H1 (cell line): ENCODE measurements around the gene ONECUT2. TPM values are rescaled to one million over a fixed set of nuclear protein-coding genes. Genes with fewer than 3 reads are reported as not detected.

Experiments
- CTCF ChIA-PET: fragments of 300-600 bp; sonication (Branson Sonifier 250); formaldehyde crosslinking; loops from one replicate; lab custom pipeline; 2021; ENCODE audit not compliant: partially characterized antibody; lab: Charles Lee
- POLR2A ChIA-PET: fragments of 300-600 bp; sonication (Branson Sonifier 250); formaldehyde crosslinking; loops from one replicate; lab custom pipeline; 2021; ENCODE audit warnings: inconsistent platforms; ENCODE audit not compliant: partially characterized antibody; lab: Charles Lee
- DNase-seq, 2 experiments: peaks; one replicate each; pipeline versions ENCODE4 v3.0.0 to v3.0.0-alpha.2; 2010 to 2022; ENCODE audit warnings: low spot score in 2 of 2, low read depth in 1 of 2, mixed read lengths in 1 of 2
- FAIRE-seq: peaks from 2 replicates; lab custom pipeline; 2011; peaks lifted over from hg19 to GRCh38; lab: Jason Lieb, UNC
- H2AFZ ChIP-seq: 2 replicates; pipeline ENCODE4 v1.8.1; 2012; ENCODE audit warnings: low read length, inconsistent platforms
- H2AK5ac ChIP-seq: 2 replicates; pipeline ENCODE4 v1.6.1; 2013; ENCODE audit warnings: low read depth, low read length
- H2BK120ac ChIP-seq: replicated peaks from 2 replicates; pipeline ENCODE3; 2013; ENCODE audit warnings: low read depth, low read length, inconsistent platforms
- H2BK12ac ChIP-seq: 2 replicates; pipeline ENCODE4 v1.6.1; 2013; ENCODE audit warnings: low read depth, low read length
- H2BK15ac ChIP-seq: 2 replicates; pipeline ENCODE4 v1.6.1; 2013; ENCODE audit warnings: low read length
- H2BK20ac ChIP-seq: 2 replicates; pipeline ENCODE4 v1.6.1; 2013; ENCODE audit warnings: low read length
- H2BK5ac ChIP-seq: 2 replicates; pipeline ENCODE4 v1.6.1; 2013; ENCODE audit warnings: low read depth, low read length
- H3K14ac ChIP-seq: 2 replicates; pipeline ENCODE4 v1.6.1; 2013; ENCODE audit warnings: inconsistent platforms; ENCODE audit not compliant: insufficient read length
- H3K18ac ChIP-seq: 2 replicates; pipeline ENCODE4 v1.6.1; 2013; ENCODE audit warnings: low read length; ENCODE audit errors: extremely low read depth
- H3K23ac ChIP-seq: 2 replicates; pipeline ENCODE4 v1.6.1; 2013; ENCODE audit warnings: inconsistent platforms; ENCODE audit not compliant: insufficient read length
- H3K23me2 ChIP-seq: 2 replicates; pipeline ENCODE4 v1.6.1; 2013; ENCODE audit warnings: low read depth, low read length
- H3K27ac ChIP-seq: 2 replicates; pipeline ENCODE4 v1.6.1; 2011; ENCODE audit warnings: low read depth, low read length, inconsistent platforms
- H3K27me3 ChIP-seq, 4 experiments: replicated peaks in 1 of 4; 1 replicate in 1 of 4; 2 replicates in 3 of 4; pipeline versions ENCODE4 v1.6.1 to v1.8.1; 2011 to 2013; ENCODE audit warnings: low read length in 3 of 4, mild to moderate bottlenecking in 3 of 4, inconsistent platforms in 2 of 4, mixed read lengths in 2 of 4, moderate library complexity in 1 of 4; ENCODE audit not compliant: control insufficient read depth in 3 of 4, insufficient read depth in 3 of 4; ENCODE audit errors: extremely low read depth in 1 of 4
- H3K36me3 ChIP-seq, 4 experiments: 2 replicates each; pipeline versions ENCODE4 v1.6.1 to v1.8.1; 2011 to 2013; ENCODE audit warnings: mild to moderate bottlenecking in 4 of 4, low read length in 3 of 4, moderate library complexity in 2 of 4, control low read depth in 1 of 4, inconsistent platforms in 1 of 4; ENCODE audit not compliant: insufficient read depth in 4 of 4, control insufficient read depth in 2 of 4
- H3K4ac ChIP-seq: replicated peaks from 2 replicates; pipeline ENCODE3; 2013; ENCODE audit warnings: low read length, low read depth, mixed read lengths, inconsistent platforms; ENCODE audit not compliant: insufficient read length
- H3K4me1 ChIP-seq, 4 experiments: replicated peaks in 1 of 4; 1 replicate in 1 of 4; 2 replicates in 3 of 4; pipeline versions ENCODE4 v1.6.1 to v1.8.1; 2011 to 2013; ENCODE audit warnings: low read length in 3 of 4, inconsistent platforms in 2 of 4, mixed read lengths in 1 of 4; ENCODE audit not compliant: insufficient read depth in 4 of 4, control insufficient read depth in 3 of 4
- H3K4me2 ChIP-seq, 2 experiments: 2 replicates each; pipeline versions ENCODE4 v1.6.1 to v1.8.1; 2011 to 2013; ENCODE audit warnings: low read depth in 2 of 2, low read length in 2 of 2, control low read depth in 1 of 2, inconsistent platforms in 1 of 2, mild to moderate bottlenecking in 1 of 2; ENCODE audit not compliant: insufficient read depth in 1 of 2
- H3K4me3 ChIP-seq, 4 experiments: fragments of 200-600, 300-600 bp in 1 of 4; sonication (generic), shearing (Covaris generic), sonication (Bioruptor Twin) in 1 of 4; 2 replicates each; pipeline versions ENCODE4 v1.5.1 to v1.8.1; 2011 to 2016; ENCODE audit warnings: low read length in 4 of 4, low read depth in 3 of 4, control low read depth in 2 of 4, inconsistent platforms in 2 of 4, mild to moderate bottlenecking in 2 of 4, mixed read lengths in 1 of 4, moderate library complexity in 1 of 4; ENCODE audit not compliant: insufficient read depth in 2 of 4; ENCODE audit errors: extremely low read depth in 1 of 4
- H3K56ac ChIP-seq: replicated peaks from 2 replicates; pipeline ENCODE3; 2013; ENCODE audit warnings: low read depth, mild to moderate bottlenecking, mixed read lengths, low read length, inconsistent platforms; ENCODE audit not compliant: insufficient read length
- H3K79me1 ChIP-seq: 2 replicates; pipeline ENCODE4 v1.6.1; 2013; ENCODE audit warnings: low read depth, low read length, control low read depth
- H3K79me2 ChIP-seq, 2 experiments: 2 replicates each; pipeline versions ENCODE4 v1.6.1 to v1.8.1; 2012 to 2013; ENCODE audit warnings: low read length in 2 of 2, mild to moderate bottlenecking in 2 of 2, inconsistent platforms in 1 of 2; ENCODE audit not compliant: insufficient read depth in 2 of 2, control insufficient read depth in 1 of 2
- H3K9ac ChIP-seq, 4 experiments: replicated peaks in 1 of 4; 1 replicate in 1 of 4; 2 replicates in 3 of 4; pipeline versions ENCODE4 v1.6.1 to v1.8.1; 2011 to 2013; ENCODE audit warnings: low read depth in 3 of 4, low read length in 3 of 4, control low read depth in 2 of 4, mild to moderate bottlenecking in 2 of 4, moderate library complexity in 2 of 4, inconsistent platforms in 1 of 4; ENCODE audit errors: extremely low read depth in 1 of 4
- H3K9me3 ChIP-seq, 2 experiments: 2 replicates each; pipeline versions ENCODE4 v1.6.1 to v1.8.1; 2012 to 2013; ENCODE audit warnings: mild to moderate bottlenecking in 2 of 2, moderate library complexity in 2 of 2, control low read depth in 1 of 2, inconsistent platforms in 1 of 2, low read depth in 1 of 2, low read length in 1 of 2, mixed read lengths in 1 of 2; ENCODE audit not compliant: insufficient read depth in 2 of 2
- H4K20me1 ChIP-seq, 2 experiments: replicated peaks in 1 of 2; 2 replicates each; pipeline versions ENCODE3 to v1.8.1; 2011 to 2013; ENCODE audit warnings: inconsistent platforms in 2 of 2, low read length in 2 of 2, mild to moderate bottlenecking in 1 of 2; ENCODE audit not compliant: insufficient read depth in 2 of 2, control insufficient read depth in 1 of 2
- H4K5ac ChIP-seq: 2 replicates; pipeline ENCODE4 v1.6.1; 2013; ENCODE audit warnings: low read length, low read depth, mixed read lengths, inconsistent platforms; ENCODE audit not compliant: insufficient read length
- H4K8ac ChIP-seq: 2 replicates; pipeline ENCODE4 v1.8.0; 2013; ENCODE audit warnings: mild to moderate bottlenecking, moderate library complexity, low read length, inconsistent platforms; ENCODE audit not compliant: insufficient read depth; ENCODE audit errors: extremely low read depth
- H4K91ac ChIP-seq: replicated peaks from 2 replicates; pipeline ENCODE3; 2013; ENCODE audit warnings: low read length, mixed read lengths, inconsistent platforms; ENCODE audit not compliant: insufficient read length
- ASH2L ChIP-seq: fragments of 200-600, 300-600 bp; sonication (generic); IDR thresholded peaks from one replicate; pipeline ENCODE4 v1.7.1; 2017; ENCODE audit warnings: low read length
- CBX8 ChIP-seq: fragments of 300-800, 300-1000 bp; sonication (generic); IDR thresholded peaks from 2 replicates; pipeline ENCODE4 v1.7.1; 2016; ENCODE audit warnings: low read depth, low read length, borderline replicate concordance
- CHD1 ChIP-seq: IDR thresholded peaks from 2 replicates; pipeline ENCODE4 v1.6.1; 2012; ENCODE audit warnings: low read depth, low read length, improper control_type of control experiment
- POLR2AphosphoS5 ChIP-seq: IDR thresholded peaks from 2 replicates; pipeline ENCODE4 v1.6.1; 2011; ENCODE audit warnings: low read depth, low read length
- RAD21 ChIP-seq, 2 experiments: IDR thresholded peaks in 1 of 2; conservative IDR thresholded peaks in 1 of 2; 2 replicates each; pipeline ENCODE4 v1.6.1; 2011; ENCODE audit warnings: low read depth in 2 of 2, low read length in 2 of 2, improper control_type of control experiment in 1 of 2, inconsistent platforms in 1 of 2, mild to moderate bottlenecking in 1 of 2, moderate library complexity in 1 of 2
- RNF2 ChIP-seq: fragments of 200-900, 300-1000 bp; sonication (generic); IDR thresholded peaks from 2 replicates; pipeline ENCODE4 v1.7.1; 2016; ENCODE audit warnings: borderline replicate concordance, low read depth, mild to moderate bottlenecking, antibody characterized with exemption, low read length; ENCODE audit not compliant: poor library complexity, severe bottlenecking; ENCODE audit errors: missing control alignments
- ZNF274 ChIP-seq: IDR thresholded peaks from 2 replicates; pipeline ENCODE4 v1.7.0; 2012; ENCODE audit warnings: low read length, borderline replicate concordance; ENCODE audit errors: extremely low read depth
- WGBS, 2 experiments: shearing (Covaris generic) in 1 of 2; methylation state at CpG; one replicate each; pipeline versions ENCODE4 v1.1.6 to v1.1.7; 2013 to 2015; ENCODE audit warnings: low lambda C conversion rate in 2 of 2, mixed read lengths in 2 of 2, inconsistent platforms in 1 of 2, low coverage in 1 of 2, missing lambda C conversion rate in 1 of 2; ENCODE audit not compliant: insufficient replicate concordance in 2 of 2, insufficient coverage in 1 of 2, insufficient read length in 1 of 2; ENCODE audit errors: extremely low coverage in 1 of 2, missing lambda C conversion rate in 1 of 2; 5-methylcytosine and 5-hydroxymethylcytosine counted together
- polyA plus RNA-seq, 7 experiments: library from polyadenylated mRNA; depleted of rRNA in 3 of 7; stranded (reverse) in 5 of 7; unstranded in 2 of 7; fragments of >200 nt in 5 of 7; fragments of 200-250 nt in 2 of 7; gene quantifications; 1 replicate in 5 of 7; 2 replicates in 1 of 7; 4 replicates in 1 of 7; pipeline versions ENCODE4 v1.2.1 to v1.2.3, GENCODE V29; 2011 to 2013; ENCODE audit warnings: missing spikeins in 2 of 7, mixed read lengths in 2 of 7
- total RNA-seq: library from RNA; stranded (reverse); fragmentation: NEBNext Ultra II Directional; extraction: Animal tissue kit (Norgen Biotek cat#: 25700); gene quantifications from 2 replicates; pipeline ENCODE4 v1.2.1, GENCODE V29; 2021

ONECUT2 gene
- total and polyA plus RNA-seq, 2 of the 8 experiments (the other 6 are each of a cell fraction or from before 2014, with no cell fraction given), result 0.38 to 1.9 TPM

GRCh38 chr18:57429167-57430078 lies 5.8 kb upstream of the ONECUT2 start:
- Histone ChIP-seq H3K4me3 (peak overlapping the region; percentile 44 to 73 (median 57); a peak in 7 of 8 replicates), H3K36me3 (peaks cover 0 to 5% (median 0%) of the 10 kb centered on the region in 4 experiments; a peak in 1 of 8 replicates), H3K27me3 (peaks cover 49 to 85% (median 67%) of the 10 kb centered on the region in 4 experiments), H3K4me2 (peak overlapping the region; percentile 75 to 95), H2BK12ac (no peak overlapping the region), H4K8ac (no peak overlapping the region), H3K9ac (no peak overlapping the region), H2BK5ac (no peak overlapping the region), H3K4me1 (peaks cover 11 to 26% (median 14%) of the 10 kb centered on the region in 4 experiments), H2AFZ (no peak overlapping the region), H2BK20ac (no peak overlapping the region), H4K5ac (no peak overlapping the region), H2BK120ac (no peak overlapping the region), H3K23me2 (peaks cover 19% of the 10 kb centered on the region; the same call in 1 of the 2 replicates), H3K9me3 (no peaks in the 10 kb centered on the region), H2AK5ac (no peak overlapping the region), H3K4ac (no peak overlapping the region), H4K91ac (no peak overlapping the region), H3K14ac (no peak overlapping the region), H3K56ac (no peak overlapping the region), H3K23ac (no peak overlapping the region), H3K79me2 (no peaks in the 10 kb centered on the region), H3K79me1 (no peaks in the 10 kb centered on the region)
- DNase-seq (no peak), FAIRE-seq (no peak)
- POLR2A ChIA-PET, result interaction anchor here (0.8 to 3.5 kb wide), 2 partner anchors 8 to 12 kb away, joined by 3 to 18 read pairs; no protein-coding TSS in a partner anchor
- 6% methylated on average over 22 of the region's 22 CpGs; no CpG with 5 or more reads in 1 of the 2 experiments for WGBS, 2 experiments
- TF ChIP-seq CHD1 (no peak), RNF2 (no peak), ZNF274 (no peak), CBX8 (peak; percentile 70), RAD21 (IDR thresholded peaks at IDR 0.05 in 1 of 2, conservative IDR thresholded peaks at IDR 0.05 in 1 of 2; ENCODE audit: low read depth in 2 of 2, low read length in 2 of 2) (no peak), POLR2AphosphoS5 (no peak), ASH2L (no peak)
- TF ChIP-seq, all 59 proteins: peak for 1
- no peak overlapping the region for H3K18ac ChIP-seq
- CTCF ChIA-PET, result interaction anchor here (0.6 to 3.2 kb wide), 4 partner anchors 10 to 714 kb away, joined by 3 to 17 read pairs (median 4); no protein-coding TSS in a partner anchor
- H4K20me1 ChIP-seq, result peaks cover 3 to 6% of the 10 kb centered on the region in 2 experiments
- no peak overlapping the region for H2BK15ac ChIP-seq
- no peak overlapping the region for H3K27ac ChIP-seq
